ENCODE data around the gene PACS1.

Gene PACS1

DNA sequence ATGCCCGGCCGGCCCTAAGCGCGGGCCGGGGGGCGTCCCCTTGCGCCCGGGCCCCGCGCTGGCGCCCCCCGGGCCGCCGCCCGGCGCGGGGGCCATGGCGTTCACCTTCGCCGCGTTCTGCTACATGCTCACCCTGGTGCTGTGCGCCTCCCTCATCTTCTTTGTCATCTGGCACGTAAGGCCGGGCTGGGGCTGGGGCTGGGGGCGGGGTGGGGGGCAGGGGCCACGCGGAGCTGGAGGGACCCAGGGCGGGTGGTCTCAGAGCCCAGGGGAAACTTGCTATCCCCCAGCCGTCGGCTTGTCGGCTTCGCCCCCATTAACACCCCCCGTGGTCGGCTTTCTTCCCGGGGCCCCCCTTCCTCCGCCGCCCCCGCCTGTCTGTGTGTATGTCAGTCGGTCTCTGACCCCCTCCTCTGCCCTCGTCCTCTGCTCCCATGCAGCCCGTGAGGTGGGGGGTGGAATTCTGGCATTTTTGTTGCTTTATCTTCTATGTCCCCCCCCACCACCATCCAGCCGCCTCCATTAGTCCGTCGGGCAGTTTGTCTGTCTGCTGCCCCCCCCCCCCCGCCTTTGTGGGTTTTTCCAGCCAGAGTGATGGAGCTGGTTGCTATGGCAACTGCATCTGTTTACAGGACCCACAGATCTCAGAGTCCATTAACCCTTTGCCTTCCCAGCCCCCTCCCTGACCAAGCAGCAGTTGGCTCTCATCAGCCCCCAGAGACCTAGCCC lies 208.5 kb downstream of the PACS1 start:
- DNase-seq: no peak

DNA sequence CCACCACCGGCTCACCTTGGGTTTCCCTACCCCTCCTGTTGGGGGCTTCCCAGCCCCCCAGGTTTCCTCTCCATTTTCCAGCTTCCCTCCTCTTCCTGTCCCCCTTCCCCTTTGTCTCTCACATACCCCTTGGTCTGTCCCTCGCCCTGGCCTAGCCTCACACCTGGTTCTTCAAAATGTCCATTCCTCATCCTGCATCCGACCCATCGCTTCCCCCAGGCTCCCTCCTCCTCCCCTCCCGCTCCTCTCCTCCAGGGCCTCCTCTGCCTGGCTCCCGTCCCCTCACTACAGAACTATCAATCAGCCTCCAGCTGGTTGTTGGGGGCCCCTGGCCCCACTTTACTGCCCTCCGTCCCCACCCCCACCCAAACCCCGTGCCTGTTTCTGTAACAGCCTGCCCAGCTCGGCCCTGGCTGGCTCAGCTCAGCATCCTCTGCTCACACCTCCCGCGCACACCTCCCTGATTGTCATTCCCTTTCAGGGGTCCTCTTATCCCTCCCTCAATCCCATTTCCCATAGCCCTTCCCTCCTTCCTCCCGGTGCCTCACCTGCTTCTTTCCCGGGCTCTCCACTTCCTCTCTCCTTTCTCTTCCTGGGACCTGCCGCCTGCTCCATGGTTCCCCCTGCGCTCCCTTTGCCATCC lies 209.1 kb downstream of the PACS1 start:
- DNase-seq: no peak

DNA sequence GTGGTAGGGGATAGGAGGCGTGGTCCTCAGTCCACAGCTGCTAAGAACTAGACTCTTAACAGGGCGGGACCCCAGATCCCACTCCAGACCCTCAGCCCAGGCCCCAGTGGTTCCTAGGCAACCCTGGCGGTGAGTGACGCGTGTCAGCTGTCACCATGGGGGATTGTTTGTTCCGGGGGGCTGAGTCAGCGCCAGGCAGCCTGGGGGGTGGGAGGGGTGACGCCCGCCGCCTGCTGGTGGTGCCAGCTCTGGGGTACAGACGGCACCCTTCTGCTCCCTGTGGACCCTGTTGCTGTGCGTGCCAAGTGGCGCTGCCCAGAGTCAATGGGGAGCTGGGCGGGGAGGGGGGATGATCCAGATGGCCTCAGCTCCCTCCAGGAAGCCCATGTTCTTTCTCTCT lies 210.4 kb downstream of the PACS1 start:
- no peak for DNase-seq

DNA sequence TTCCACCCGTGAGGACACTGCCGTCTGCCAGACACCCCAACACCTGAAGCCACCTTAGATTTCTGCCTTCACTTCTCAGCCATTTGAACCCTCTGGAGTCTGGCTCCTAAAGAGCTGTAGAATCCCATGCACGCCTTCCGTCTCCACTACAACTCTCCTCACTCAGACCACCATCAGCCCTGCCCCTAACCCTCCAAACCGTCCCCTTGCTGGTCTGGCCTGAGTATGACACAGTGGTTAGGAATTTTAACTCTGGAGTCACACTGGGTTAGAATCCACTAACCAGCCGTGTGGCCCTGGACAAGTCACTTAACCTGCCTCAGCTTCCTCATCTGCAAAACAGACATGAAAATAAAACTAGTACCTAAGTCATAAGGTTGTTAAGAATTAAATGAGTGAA lies 210.9 kb downstream of the PACS1 start:
- no peak for DNase-seq

DNA sequence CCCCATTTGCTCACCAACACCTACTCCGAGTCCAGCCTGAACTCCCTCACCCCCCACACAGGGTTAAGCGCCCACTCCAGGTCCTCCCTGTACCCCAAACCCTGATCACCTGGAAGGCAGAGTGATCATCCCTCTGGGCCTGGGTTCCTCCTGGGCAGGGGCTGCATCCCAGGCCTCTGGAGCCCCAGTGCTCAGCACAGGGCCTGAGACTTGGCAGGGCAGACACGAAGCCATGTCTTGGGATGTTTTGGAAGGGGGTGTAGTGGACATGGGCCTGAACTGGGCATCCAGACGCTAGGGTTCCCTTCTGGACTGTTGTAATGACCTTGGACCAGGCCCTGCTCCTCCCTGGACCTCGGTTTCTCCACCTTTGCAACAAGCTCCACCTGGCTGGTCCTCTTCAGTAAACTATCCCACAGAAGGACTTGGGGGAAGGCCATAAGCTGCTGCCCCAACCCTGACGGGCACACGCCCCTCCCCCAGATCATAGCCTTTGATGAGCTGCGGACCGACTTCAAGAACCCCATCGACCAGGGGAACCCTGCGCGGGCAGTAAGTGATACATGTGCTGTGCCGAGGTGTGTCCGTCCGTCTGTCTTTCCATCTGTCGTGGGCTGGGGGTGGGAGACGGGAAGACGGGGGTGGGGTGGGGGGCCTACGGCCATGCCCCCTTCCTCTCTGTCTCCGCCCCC lies 211.8 kb downstream of the PACS1 start:
- no peak for DNase-seq

DNA sequence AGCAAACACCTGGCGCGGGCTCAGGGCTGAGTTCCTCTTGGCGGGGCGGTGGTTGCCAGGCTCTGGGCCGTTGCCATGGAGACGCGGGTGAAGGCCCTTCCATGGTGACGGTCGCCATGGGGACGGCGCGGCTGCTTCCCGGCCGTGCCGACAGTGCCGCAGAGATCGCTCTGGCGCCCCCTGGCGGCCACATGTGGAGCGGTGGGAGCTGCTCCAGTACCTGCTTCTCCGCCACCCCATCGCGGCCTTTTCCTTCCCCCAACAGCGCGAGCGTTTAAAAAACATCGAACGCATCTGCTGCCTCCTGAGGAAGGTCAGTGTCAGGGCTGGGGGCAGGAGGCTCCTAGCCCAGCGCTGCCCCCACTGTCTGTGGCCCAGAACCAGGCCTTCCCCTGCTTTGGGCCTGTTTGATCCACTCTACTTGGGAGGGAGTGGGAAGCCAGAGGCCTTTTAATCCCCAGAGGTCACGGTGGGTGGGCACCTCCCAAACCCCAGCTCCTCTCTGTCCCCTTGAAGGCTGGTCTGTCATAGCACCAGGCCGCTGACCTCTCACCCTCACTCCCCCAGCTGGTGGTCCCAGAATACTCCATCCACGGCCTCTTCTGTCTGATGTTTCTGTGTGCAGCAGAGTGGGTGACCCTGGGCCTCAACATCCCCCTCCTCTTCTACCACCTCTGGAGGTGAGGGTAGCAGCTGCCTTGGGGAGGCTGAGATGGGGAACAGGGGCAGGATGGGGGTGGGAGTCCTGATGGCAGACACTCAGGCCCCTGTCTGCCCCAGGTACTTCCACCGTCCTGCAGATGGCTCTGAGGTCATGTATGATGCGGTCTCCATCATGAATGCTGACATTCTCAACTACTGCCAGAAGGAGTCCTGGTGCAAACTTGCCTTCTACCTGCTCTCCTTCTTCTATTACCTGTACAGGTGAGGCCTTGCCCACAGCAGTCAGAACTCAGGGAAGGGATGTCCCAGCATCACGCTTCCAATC lies 212.7 kb downstream of the PACS1 start:
- DNase-seq: peak; percentile 98 to 100 (median 100)

DNA sequence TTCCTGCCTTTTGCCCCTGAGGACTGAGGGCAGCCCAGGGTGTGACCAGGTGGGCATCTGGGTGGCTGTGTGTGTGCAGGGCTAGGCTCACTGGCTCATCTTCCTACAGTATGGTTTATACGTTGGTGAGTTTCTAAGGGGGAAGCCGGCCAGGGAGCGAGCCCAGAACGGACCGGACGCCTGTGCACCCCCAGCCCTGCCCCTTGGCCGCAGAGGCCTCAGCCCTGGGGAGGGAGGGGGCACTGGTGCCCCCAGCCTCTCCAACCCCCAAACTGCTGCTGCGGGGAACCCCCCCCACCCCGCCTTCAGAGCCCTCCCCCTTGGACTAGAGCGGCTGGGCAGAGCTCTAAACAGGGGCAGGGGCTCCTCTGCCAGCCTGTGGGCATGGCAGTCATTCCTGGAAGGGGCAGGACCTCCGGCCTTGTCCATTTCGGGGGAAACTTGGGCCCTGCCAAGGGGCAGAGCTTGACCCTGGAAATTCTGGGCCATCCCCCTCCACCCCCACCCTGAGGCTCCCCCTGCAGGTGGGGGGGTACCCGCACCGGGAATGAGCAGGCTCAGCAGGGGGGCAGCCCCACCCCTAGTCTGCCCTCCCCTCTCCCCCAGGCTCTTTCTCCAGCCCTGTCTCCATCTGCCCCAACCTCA lies 213.5 kb downstream of the PACS1 start:
- no peak for DNase-seq

DNA sequence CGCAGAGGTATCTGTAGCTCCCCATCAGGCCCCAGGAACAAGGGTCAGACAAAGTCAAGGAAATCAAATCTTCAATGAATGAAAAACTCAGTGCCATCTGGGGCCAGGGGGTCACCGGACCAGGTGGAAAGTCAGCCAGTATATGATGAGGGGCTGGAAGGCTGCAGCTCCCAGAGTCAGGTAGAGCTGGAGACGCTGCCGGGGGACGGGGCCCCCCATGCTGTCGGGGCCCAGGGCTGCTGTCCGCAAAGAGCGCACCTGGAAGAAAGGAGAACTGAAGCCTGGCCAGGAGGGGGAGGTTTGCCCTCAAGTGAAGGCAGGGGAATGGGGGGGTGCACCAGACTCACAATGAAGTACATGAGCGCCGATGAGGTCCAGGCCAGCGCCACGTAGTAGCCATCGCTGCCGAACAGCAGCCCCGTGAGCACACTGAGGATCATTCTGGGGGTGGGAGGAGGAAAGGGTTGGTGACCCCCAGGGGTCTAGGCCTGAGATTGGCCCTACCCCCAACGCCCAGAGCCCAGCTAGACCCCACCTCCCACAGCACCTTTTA lies 214.5 kb downstream of the PACS1 start:
- no peak for DNase-seq

DNA sequence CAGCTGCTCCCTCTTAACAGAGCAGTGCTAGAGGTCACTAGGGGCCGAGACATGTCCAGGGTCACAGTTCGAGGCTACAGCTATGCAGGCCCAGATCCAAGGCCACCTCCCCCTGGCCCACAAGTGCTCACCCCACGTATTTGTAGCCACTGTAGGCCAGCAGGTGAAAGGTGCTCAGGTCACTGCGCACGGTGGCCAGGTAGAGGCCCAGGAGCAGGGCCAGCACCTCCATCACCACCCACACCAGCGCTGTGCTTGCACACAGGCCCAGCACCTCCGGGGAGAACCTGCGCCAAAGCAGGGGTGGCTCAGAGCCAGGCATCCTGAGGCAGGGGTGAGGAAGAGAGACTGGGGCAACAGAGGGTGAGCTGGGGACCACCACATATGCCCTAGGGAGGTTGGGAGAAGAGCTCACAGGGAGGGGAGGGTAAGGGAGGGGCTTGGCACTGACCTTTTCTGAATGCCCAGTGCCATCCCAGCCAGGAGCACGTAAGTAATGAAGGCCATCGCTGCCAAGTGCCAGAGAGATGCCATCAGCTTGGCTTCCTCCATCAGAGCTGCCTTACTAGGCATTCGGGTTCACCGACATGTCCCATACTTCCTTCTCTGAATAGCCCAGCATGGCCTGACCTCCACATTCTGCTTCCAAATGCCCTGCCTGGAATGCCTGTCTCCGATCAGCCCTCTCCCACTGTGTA lies 215.3 kb downstream of the PACS1 start:
- no peak for DNase-seq

DNA sequence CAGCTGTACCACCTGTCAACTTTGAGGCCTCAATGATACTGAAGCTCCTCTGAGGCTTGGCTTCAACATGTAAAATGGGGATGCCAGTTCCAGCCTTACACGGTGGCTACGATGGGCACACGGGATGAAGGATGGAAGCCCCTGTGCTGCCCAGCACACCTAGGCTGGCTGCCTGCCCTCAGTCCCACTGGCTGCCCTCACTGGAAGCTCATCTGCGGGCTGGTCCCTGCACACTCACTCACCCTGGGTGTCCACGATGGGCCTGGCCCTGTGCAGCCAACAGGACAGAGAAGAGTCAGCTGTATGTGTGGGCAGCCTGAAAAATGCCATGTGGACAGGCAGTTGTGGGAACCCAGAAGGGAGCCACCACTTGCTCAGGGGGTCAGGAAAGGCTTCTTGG lies 216.6 kb downstream of the PACS1 start:
- no peak for DNase-seq

DNA sequence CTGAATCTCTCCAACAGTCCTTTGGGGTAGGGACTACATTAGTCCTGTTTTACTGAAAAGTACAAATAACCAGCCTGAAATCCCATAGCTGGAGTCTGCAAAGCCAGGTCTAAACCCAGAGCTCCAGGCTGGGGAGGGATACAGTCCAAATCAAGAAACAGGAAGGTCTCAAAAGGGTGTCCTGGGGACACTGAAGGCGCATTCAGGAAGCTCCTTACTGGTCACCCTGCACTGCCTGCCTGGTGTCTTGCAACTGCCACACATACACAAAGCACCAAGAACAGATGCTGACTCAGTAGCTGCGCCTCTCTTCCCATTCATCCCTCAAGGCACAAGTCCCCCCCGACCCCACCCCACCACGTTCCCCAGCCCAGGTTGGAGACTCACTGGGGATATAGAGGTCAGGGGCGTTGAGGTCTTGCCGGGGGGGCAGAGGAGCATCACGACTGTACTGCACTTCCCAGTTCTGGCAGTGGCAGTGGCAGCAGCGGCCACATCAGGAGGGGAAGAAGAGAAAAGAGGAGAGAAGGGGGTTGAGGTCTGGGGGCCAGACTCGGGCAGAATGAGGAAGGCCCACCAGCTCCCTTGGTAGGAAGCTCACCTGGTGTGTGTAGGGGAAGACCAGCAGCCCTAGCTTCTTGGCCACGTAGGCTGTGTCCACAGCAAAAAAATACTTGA lies 217.3 kb downstream of the PACS1 start:
- DNase-seq: no peak

DNA sequence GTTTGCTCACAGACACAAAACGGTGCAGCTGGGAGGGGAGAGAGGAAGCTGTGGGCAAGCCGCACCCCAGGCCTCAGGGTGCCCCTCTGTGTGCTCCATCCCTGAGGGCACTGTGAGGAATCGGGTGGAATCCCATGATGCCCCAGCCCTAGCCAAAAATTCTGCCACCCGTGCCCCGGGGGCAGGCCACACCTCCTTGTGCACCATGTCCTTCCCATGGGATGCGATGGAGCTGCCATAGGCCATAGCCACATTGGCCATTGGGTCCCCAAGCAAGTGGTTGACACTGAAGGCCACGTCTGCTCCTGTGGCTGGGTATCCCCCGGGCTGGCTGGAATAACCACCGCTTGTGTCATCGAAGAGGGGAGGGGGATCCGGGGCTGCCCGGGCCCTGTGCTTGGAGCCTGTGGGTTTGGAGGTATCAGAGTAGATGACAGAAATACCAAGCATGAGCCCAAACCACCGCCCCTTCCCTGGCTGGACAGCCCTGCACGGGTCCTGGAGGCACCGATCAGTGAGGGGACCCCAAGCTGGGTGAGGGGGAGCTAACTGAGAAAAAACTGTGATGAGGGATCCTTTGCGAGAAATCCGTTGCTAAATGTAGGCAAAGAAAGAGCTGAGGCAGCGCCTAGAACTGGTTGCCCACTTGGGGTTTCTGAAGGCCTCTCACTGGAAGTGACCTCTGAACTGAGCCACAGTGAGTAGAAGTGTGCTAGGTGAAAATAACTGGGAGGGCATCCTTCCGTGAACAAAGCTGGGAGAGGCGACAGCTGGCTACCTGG lies 218.0 kb downstream of the PACS1 start:
- no peak for DNase-seq

DNA sequence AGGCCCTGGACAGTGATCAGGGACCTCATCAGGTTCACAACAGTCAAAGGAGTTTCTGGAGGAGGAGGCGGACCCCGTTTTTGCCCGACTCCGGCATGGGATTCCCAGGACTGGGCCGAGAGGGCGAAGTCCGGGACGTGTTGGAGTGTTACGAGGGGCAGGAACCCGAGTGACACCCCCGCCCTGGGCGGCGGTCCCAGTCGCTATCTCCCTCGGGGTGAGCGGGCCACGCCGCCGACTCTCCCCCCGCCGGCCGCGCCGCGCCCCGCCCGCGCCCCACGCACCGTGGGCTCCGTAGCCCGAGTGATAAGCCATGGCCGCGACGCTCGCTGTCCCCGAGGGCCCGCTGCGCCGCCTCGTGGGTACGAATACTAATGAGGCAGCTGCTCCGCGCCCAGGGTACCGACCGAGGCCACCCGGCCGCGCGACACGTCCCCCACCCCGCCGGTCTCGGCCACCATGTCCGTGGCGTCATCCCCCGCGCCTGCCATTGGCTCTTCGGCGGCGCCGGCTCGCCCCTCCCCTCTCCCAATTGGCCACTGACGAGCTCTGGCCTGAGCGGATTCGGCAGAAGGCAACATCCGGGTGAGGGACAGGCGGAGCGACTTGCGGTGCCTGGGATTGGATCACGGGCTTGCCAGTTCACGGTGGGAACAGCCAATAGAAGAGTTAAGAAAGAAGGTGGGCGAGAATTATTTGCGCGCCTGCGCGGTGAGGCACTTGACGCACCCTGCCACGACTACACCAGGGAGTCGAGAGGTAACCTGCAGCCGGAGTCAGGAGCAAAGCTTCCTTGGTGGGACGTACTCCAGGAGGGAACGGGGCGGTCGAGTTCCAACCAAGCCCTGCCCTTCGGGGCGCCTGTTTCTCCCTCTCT lies 218.8 kb downstream of the PACS1 start, which contains the start of gene YIF1A:
Gene YIF1A, minus strand, starts transcription at position 473 of the 877 bp plus-strand sequence. Its CDS starts 158 bp downstream, at position 315.
- peak; percentile 98 to 99 (median 98) for DNase-seq

DNA sequence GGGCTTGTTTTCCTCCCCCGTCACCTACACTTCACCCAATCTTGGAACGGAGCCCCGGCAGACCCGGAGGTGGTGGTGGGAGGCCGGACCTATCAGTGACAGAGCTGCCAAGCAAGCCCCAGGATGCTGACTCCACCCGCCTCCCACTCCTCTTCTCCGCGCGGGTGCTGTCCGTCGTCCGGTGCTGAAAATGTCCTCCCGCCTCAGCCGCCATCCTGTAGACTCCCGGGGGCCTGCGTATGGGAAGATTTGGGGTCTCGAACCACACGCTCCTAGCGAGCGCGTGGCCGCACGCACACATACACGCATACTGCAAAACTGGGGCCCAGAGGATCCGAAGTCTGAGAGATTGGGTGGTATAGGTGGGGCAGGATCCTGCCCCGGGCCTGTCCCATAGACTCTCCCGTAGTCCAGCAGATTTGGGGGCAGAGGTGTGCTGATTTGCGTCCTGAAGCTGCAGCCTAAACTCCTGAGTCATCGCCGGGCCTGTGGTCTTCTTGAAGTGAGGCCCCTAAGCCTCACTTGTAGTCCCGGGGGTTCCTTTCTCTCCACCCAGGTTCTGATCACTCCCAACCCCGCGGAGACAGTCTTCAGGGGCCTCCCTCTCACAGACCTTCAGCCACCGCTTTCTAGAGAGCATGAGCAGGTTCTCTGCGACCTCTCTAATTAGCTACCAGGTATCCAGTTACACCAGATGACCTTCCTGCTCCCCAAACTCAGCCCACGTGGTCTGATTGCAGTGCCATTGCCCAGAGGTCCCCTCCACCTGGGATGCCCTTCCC lies 219.7 kb downstream of the PACS1 start:
- DNase-seq: peak in 4 of 5 donors; percentile 64 to 75 (median 70)

DNA sequence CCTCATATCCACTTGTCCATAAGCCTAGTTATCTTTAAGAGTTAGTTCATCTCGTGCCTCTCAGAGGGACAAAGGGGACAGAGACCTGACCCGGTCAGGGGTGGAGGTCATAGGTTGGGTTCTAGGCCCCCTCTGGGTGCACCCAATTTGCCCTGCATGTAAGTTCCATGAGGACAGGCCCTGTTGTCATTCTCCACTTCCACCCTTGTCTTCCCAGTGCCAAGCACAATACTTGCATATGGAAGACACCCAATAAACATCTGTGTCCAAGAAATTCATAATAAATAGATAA lies 220.2 kb downstream of the PACS1 start:
- no peak for DNase-seq

DNA sequence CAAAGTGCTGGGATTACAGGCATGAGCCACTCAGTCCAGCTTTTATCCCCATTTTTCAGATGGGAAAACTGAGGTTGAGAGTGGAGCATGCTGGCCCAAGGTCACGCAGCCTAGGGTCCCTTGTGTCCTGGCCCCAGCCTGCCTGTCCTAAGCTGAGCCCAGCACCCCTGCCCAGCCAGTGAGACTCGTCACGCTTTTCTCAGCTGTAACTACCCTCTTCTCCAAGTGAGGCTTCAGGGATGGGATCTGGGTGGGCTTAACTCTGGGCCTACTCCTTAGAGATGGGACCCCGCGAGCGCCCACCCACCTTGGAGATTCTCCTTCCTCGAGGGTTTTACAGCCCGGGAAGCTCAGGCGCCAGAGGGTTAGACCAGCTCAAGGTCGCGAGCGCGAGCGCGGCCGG lies 221.2 kb downstream of the PACS1 start:
- DNase-seq: no peak

DNA sequence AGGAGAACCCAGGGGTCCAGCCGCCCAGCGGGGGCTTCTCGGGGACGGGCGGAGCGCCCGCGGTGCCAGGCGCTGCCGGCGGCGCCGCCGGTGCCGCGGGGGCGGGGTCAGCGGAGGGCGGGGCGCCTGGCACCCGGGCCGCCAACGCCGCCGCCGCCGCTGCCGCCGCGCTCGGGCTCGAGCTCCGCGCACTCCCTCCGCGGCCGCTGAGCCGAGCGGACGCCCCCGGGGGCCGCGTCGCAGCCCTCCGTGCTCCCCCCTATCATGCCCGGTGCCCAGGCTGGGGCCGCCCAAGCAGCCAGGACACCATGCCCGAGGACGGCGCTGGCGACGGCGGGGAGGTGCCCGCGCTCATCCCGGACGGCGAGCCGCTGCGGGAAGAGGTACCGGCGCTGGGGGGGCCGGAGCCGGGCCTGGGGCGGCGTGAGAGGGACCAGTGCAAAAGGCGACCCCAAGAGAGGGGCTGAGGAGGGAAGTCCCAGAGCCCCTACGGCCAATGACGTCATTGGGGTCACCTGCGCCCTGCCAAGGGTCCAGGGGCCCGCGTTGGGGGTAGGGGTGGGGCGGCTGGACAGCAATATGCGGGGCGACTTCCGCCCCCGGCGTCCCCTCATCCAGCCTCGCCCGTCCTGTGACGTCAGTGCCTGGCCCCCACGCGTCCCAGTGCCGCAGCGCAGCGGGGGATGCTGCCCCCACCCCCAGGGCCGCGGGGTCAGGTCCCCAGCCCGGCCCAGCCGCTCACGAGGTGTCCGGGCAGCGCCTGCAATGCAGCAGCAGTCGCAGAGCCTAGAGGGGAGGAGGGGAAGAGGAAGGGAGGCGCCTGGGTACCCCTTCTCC lies 221.9 kb downstream of the PACS1 start, which contains the start of gene TMEM151A:
Gene TMEM151A, plus strand, starts transcription at position 189 of the 837 bp plus-strand sequence. Its CDS starts 120 bp downstream, at position 309.
- peak in 1 of 5 donors; percentile 51 for DNase-seq

Data from T-helper 1 cell (primary cell).